GM10266 (cell line): ENCODE data around the gene MIEF1.

Experiments
- DNase-seq: peaks from one replicate; pipeline ENCODE4 v3.0.0; 2012; ENCODE audit errors: extremely low spot score
- CTCF ChIP-seq: IDR thresholded peaks from 2 replicates; pipeline ENCODE4 v1.5.1; 2012; ENCODE audit warnings: mild to moderate bottlenecking, low read depth; ENCODE audit not compliant: control insufficient read depth, insufficient read depth; ENCODE audit errors: missing control alignments

The MIEF1 gene

GRCh38 chr22:39466228-39467006, 35.7 kb upstream of the MIEF1 start:
- no peak for DNase-seq
- TF ChIP-seq CTCF, result no peak

- no peak for TF ChIP-seq CTCF
Observed at GRCh38 chr22:39467390-39467895, 34.6 kb upstream of the MIEF1 start.

GRCh38 chr22:39468487-39469325, 33.4 kb upstream of the MIEF1 start:
- no peak for DNase-seq
- no peak for TF ChIP-seq CTCF

More at GRCh38 chr22:39467390-39467895, 34.6 kb upstream of the MIEF1 start:
- no peak for DNase-seq

- no peak for DNase-seq
- no peak for TF ChIP-seq CTCF
Observed at GRCh38 chr22:39469326-39469680, 32.8 kb upstream of the MIEF1 start.

- no peak for TF ChIP-seq CTCF
- DNase-seq, result no peak
Observed at GRCh38 chr22:39469681-39470450, 32.2 kb upstream of the MIEF1 start.

GRCh38 chr22:39470451-39471291, 31.4 kb upstream of the MIEF1 start:
- no peak for TF ChIP-seq CTCF

More at GRCh38 chr22:39470451-39471291, 31.4 kb upstream of the MIEF1 start:
- DNase-seq, result no peak
